ENCODE data around the gene SHH. TPM values are rescaled to one million over a fixed set of nuclear protein-coding genes. Genes with fewer than 3 reads are reported as not detected.

The SHH gene
- total RNA-seq, 2 donors from 2014 or later: 0.32 to 1.2 TPM

DNA sequence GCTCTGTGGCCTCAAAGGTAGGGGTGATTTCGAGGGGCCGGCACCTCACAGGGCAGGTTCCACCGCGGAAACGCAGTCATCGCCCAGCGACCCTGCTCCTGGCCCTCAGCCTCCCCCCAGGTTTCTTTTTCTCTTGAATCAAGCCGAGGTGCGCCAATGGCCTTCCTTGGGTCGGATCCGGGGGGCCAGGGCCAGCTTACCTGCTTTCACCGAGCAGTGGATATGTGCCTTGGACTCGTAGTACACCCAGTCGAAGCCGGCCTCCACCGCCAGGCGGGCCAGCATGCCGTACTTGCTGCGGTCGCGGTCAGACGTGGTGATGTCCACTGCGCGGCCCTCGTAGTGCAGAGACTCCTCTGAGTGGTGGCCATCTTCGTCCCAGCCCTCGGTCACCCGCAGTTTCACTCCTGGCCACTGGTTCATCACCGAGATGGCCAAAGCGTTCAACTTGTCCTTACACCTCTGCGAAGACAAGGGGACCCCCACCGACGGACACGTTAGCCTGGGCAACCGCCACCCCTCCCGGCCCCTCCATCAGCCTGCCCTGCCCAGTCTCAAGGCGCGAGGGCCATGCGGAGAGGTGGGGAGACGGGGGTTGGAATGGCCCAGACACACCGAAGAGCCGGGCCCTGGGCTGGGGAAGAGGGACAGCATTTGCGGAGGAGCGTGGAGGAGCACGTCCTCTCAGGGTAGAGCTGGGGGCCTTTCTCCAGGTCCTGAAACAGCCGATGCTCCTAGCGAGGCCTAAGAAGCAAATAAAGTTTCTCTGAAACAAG lies 6.0 kb downstream of the SHH start:
- TF ChIP-seq POLR2A (IDR thresholded peaks at IDR 0.05) (no peak), POLR2AphosphoS5 (IDR thresholded peaks at IDR 0.05) (no peak)
- TF ChIP-seq, protein P1, sequence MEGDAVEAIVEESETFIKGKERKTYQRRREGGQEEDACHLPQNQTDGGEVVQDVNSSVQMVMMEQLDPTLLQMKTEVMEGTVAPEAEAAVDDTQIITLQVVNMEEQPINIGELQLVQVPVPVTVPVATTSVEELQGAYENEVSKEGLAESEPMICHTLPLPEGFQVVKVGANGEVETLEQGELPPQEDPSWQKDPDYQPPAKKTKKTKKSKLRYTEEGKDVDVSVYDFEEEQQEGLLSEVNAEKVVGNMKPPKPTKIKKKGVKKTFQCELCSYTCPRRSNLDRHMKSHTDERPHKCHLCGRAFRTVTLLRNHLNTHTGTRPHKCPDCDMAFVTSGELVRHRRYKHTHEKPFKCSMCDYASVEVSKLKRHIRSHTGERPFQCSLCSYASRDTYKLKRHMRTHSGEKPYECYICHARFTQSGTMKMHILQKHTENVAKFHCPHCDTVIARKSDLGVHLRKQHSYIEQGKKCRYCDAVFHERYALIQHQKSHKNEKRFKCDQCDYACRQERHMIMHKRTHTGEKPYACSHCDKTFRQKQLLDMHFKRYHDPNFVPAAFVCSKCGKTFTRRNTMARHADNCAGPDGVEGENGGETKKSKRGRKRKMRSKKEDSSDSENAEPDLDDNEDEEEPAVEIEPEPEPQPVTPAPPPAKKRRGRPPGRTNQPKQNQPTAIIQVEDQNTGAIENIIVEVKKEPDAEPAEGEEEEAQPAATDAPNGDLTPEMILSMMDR (IDR thresholded peaks at IDR 0.05): no peak
- no peak overlapping the region for H3K27ac ChIP-seq
- intact Hi-C loops (cut with DNase I): loop anchor here (10.0 kb wide), 1 partner anchor 959 kb away; no protein-coding TSS in a partner anchor
- H3K36me3 ChIP-seq: no peaks in the 10 kb centered on the region
- H3K9me3 ChIP-seq: no peaks in the 10 kb centered on the region
- peaks cover 9% of the 10 kb centered on the region for H3K4me1 ChIP-seq (replicated peaks)
- 50% methylated on average over 40 of the region's 47 CpGs for WGBS
- DNase-seq (ENCODE audit: low spot score): no peak
- no peak overlapping the region for H3K4me3 ChIP-seq
- H3K27me3 ChIP-seq (replicated peaks; ENCODE audit: insufficient read depth): peaks cover 18% of the 10 kb centered on the region

DNA sequence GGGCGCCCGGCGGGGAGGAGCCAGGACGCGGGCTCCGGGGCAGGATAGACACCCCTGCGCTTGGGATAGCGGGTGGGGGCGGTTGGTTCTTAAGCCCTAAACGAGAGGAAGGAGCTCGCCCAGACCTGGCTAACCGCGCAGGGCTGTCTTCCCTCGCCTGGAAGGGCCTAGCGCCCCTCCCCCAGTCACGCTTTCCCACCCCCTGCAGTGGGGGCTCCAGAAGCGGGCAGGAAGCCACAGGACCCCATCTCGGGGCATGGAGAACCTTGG lies 6.5 kb downstream of the SHH start:
- Histone ChIP-seq H3K4me3 (peak overlapping the region; percentile 17 to 22), H3K36me3 (no peaks in the 10 kb centered on the region), H3K4me1 (replicated peaks) (peaks cover 9% of the 10 kb centered on the region), H3K27me3 (replicated peaks; ENCODE audit: insufficient read depth) (peaks cover 18% of the 10 kb centered on the region), H3K9me3 (no peaks in the 10 kb centered on the region), H3K27ac (no peak overlapping the region)
- intact Hi-C loops (cut with DNase I): loop anchor here (10.0 kb wide), 1 partner anchor 959 kb away; no protein-coding TSS in a partner anchor
- DNase-seq (ENCODE audit: low spot score): no peak
- TF ChIP-seq, protein P1 (IDR thresholded peaks at IDR 0.05): no peak
- no peak for TF ChIP-seq POLR2A (IDR thresholded peaks at IDR 0.05)
- TF ChIP-seq POLR2AphosphoS5 (IDR thresholded peaks at IDR 0.05): no peak
- WGBS: 12% methylated on average over 14 of the region's 18 CpGs

DNA sequence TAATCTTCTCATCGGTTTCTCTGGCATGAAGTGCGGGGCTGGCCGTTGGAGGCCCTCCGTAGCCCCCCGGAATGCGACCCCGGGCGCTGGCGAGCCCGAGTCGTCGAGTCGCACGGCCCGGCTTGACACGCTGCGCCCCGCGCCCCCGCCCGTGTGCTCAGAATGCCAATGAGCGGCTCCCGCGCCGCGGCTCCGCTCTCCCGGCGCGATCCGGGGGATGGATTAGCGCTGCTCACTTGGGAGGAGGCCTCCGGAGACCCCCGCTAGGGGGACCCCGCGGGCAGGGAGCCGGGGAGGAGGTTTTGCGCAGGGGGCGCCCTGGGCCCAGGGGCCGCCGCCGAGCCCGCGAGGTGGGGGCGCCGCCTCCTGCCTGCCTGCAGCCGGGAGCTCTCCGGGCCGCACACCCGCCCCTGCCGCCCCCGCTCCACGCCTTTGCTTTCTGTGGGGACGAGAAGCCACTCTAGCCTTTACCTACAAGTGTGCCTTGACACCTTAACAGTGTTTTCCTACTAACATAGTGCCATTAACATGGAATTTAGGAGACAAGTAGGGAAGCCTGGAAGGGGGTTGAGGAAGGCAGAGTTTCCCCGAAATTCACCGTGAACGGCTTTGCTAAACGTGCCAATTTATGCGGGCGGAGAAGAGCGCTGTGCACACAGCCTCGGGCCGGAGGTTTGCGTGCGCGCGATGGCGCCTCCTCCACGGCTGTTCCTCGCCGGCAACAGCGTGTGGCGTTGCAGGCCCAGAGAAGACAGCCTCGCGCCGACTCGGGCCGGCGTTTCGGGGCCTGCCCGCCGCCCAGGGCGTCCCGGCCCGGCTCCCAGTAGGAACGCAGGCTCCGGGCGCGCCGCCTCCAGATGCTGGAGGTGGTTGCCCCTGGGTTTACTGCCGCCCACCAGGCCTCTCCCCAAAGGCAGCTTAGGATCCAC lies 7.1 kb downstream of the SHH start:
- TF ChIP-seq, protein P1 (IDR thresholded peaks at IDR 0.05): peak in 3 of 4 experiments; percentile 35 to 59 (median 51)
- no peak for TF ChIP-seq POLR2AphosphoS5 (IDR thresholded peaks at IDR 0.05)
- WGBS: 8% methylated on average over 78 of the region's 91 CpGs
- Histone ChIP-seq H3K9me3 (no peaks in the 10 kb centered on the region), H3K27me3 (replicated peaks; ENCODE audit: insufficient read depth) (peaks cover 16% of the 10 kb centered on the region), H3K27ac (no peak overlapping the region), H3K36me3 (no peaks in the 10 kb centered on the region), H3K4me1 (replicated peaks) (peaks cover 9% of the 10 kb centered on the region), H3K4me3 (peak overlapping the region; percentile 17 to 22)
- intact Hi-C loops (cut with DNase I): loop anchor here (10.0 kb wide), 1 partner anchor 960 kb away; no protein-coding TSS in a partner anchor
- DNase-seq (ENCODE audit: low spot score): peak; percentile 26

DNA sequence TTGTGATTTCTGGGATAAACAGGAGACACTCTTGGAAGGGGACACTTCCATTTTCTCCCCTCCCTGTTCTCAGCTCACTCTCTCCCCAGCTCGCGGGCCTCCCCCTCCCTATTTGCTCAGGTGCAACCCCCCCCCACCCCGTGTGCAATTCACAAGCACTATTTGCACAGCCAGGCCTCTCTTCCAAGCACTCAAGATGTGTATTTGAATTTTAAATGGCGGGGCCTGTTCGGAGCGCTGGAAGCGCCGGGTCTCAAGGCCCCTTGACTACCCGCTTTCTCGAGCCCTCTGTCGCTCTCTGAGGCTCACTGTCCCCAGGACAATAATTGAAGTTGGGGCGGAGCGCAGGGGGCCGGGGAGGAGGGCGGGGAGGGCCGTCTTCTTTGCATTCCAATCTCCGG lies 7.8 kb downstream of the SHH start:
- WGBS: 19% methylated on average over 17 of the region's 17 CpGs
- H3K4me3 ChIP-seq: no peak overlapping the region
- H3K27ac ChIP-seq: no peak overlapping the region

More for the DNA sequence above, 7.8 kb downstream of the SHH start:
- no peaks in the 10 kb centered on the region for H3K36me3 ChIP-seq
- DNase-seq (ENCODE audit: low spot score): no peak
- H3K27me3 ChIP-seq (replicated peaks; ENCODE audit: insufficient read depth): peaks cover 11% of the 10 kb centered on the region
- TF ChIP-seq POLR2A (IDR thresholded peaks at IDR 0.05) (no peak), POLR2AphosphoS5 (IDR thresholded peaks at IDR 0.05) (no peak)
- TF ChIP-seq, protein P1 (IDR thresholded peaks at IDR 0.05): no peak
- peaks cover 4% of the 10 kb centered on the region for H3K4me1 ChIP-seq (replicated peaks)
- intact Hi-C loops (cut with DNase I): loop anchor here (10.0 kb wide), 1 partner anchor 960 kb away; no protein-coding TSS in a partner anchor
- no peaks in the 10 kb centered on the region for H3K9me3 ChIP-seq

Data from prostate gland (tissue), 2 donors.